ENCODE measurements around the gene ATE1. TPM values are rescaled to one million over a fixed set of nuclear protein-coding genes. Genes with fewer than 3 reads are reported as not detected.

Gene ATE1
- total RNA-seq, 1 experiment from 2014 or later: 39.2 TPM

DNA sequence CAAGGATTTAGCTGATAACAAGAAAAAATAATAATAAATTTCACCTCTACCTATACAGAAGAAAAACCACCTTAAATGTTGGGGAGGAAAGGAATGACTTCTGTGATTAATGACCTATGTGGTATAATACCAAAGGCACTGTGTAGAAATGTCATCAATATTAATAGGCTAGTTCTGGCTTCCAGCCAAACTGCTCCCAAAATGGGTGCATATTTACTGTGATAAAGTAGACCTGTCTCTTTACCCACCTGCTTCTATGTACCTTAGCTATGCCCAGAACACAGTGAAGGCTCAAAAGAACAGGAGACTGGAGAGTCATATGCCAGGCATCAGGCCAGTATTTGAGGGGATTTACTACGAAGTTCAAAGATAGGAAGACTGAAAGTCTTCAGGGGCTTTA, 76.0 kb downstream of the ATE1 start:
- DNase-seq (ENCODE audit: low read depth, low spot score) (no peak), ATAC-seq (no peak)
- RAD21 ChIA-PET (ENCODE audit: low non-redundant PET in 1 of 2, low total read pairs in 2 of 2, uncharacterized antibody in 2 of 2, unreplicated experiment in 2 of 2): no interaction called here
- CTCF ChIA-PET: no interaction called here
- Histone ChIP-seq H3K4me2 (ENCODE audit: low read length) (no peak overlapping the region), H2AFZ (ENCODE audit: low read depth, low read length, poor library complexity, severe bottlenecking) (no peak overlapping the region), H3K9me3 (ENCODE audit: control insufficient read depth in 1 of 2, insufficient read depth in 1 of 2, low read depth in 1 of 2, low read length in 2 of 2) (peaks cover 0 to 3% of the 10 kb centered on the region in 2 experiments; a peak in 2 of 4 replicates), H3K9me2 (ENCODE audit: insufficient read depth) (no peaks in the 10 kb centered on the region), H3K27ac (ENCODE audit: low read depth, low read length) (no peak overlapping the region), H4K20me1 (ENCODE audit: insufficient read depth) (no peaks in the 10 kb centered on the region), H3K9ac (ENCODE audit: low read length) (no peak overlapping the region), H3K27me3 (ENCODE audit: insufficient read depth, low read length) (no peaks in the 10 kb centered on the region), H3K4me3 (replicated peaks in 1 of 2; ENCODE audit: low read depth in 1 of 2, low read length in 2 of 2) (no peak overlapping the region), H3K4me1 (ENCODE audit: control insufficient read depth in 1 of 2, insufficient read depth in 2 of 2, low read length in 2 of 2) (no peaks in the 10 kb centered on the region), H3K79me2 (ENCODE audit: insufficient read depth, low read length) (no peaks in the 10 kb centered on the region), H3K36me3 (ENCODE audit: control insufficient read depth in 1 of 2, insufficient read depth in 2 of 2, low read length in 2 of 2) (no peaks in the 10 kb centered on the region)
- POLR2A ChIA-PET: no interaction called here
- TF ChIP-seq SRF (IDR thresholded peaks at IDR 0.05; ENCODE audit: low read depth) (no peak), EZH2 (IDR thresholded peaks at IDR 0.05) (no peak), POLR2AphosphoS5 (IDR thresholded peaks at IDR 0.05; ENCODE audit: low read depth, low read length) (no peak), EGR1 (IDR thresholded peaks at IDR 0.05; ENCODE audit: low read depth) (no peak)
- no TSS peak for BruUV-seq (replicated peaks)
- intact Hi-C loops (cut with micrococcal nuclease): no loop called here

- CTCF ChIA-PET: no interaction called here
- no peak for DNase-seq (ENCODE audit: low read depth, low spot score)
- BruUV-seq (replicated peaks): no TSS peak
- no peaks in the 10 kb centered on the region for H3K36me3 ChIP-seq (ENCODE audit: control insufficient read depth in 1 of 2, insufficient read depth in 2 of 2, low read length in 2 of 2)
- no peak for TF ChIP-seq ELF1 (IDR thresholded peaks at IDR 0.05; ENCODE audit: borderline replicate concordance, low read depth)
- TF ChIP-seq SP1 (IDR thresholded peaks at IDR 0.05; ENCODE audit: low read depth): no peak
- TF ChIP-seq, protein P1, sequence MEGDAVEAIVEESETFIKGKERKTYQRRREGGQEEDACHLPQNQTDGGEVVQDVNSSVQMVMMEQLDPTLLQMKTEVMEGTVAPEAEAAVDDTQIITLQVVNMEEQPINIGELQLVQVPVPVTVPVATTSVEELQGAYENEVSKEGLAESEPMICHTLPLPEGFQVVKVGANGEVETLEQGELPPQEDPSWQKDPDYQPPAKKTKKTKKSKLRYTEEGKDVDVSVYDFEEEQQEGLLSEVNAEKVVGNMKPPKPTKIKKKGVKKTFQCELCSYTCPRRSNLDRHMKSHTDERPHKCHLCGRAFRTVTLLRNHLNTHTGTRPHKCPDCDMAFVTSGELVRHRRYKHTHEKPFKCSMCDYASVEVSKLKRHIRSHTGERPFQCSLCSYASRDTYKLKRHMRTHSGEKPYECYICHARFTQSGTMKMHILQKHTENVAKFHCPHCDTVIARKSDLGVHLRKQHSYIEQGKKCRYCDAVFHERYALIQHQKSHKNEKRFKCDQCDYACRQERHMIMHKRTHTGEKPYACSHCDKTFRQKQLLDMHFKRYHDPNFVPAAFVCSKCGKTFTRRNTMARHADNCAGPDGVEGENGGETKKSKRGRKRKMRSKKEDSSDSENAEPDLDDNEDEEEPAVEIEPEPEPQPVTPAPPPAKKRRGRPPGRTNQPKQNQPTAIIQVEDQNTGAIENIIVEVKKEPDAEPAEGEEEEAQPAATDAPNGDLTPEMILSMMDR (IDR thresholded peaks at IDR 0.05 in 2 of 3, conservative IDR thresholded peaks at IDR 0.05 in 1 of 3; ENCODE audit: borderline replicate concordance in 1 of 3, insufficient read depth in 1 of 3, low read depth in 2 of 3, low read length in 2 of 3): no peak
- TF ChIP-seq, protein P2, sequence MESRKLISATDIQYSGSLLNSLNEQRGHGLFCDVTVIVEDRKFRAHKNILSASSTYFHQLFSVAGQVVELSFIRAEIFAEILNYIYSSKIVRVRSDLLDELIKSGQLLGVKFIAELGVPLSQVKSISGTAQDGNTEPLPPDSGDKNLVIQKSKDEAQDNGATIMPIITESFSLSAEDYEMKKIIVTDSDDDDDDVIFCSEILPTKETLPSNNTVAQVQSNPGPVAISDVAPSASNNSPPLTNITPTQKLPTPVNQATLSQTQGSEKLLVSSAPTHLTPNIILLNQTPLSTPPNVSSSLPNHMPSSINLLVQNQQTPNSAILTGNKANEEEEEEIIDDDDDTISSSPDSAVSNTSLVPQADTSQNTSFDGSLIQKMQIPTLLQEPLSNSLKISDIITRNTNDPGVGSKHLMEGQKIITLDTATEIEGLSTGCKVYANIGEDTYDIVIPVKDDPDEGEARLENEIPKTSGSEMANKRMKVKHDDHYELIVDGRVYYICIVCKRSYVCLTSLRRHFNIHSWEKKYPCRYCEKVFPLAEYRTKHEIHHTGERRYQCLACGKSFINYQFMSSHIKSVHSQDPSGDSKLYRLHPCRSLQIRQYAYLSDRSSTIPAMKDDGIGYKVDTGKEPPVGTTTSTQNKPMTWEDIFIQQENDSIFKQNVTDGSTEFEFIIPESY (IDR thresholded peaks at IDR 0.05; ENCODE audit: extremely low read depth, insufficient replicate concordance, low read length): no peak
- TF ChIP-seq SIN3A (IDR thresholded peaks at IDR 0.05; ENCODE audit: low read depth): no peak
- TF ChIP-seq TCF7L2 (IDR thresholded peaks at IDR 0.05; ENCODE audit: borderline replicate concordance, extremely low read depth, insufficient read depth, insufficient read length): no peak
- no peak for TF ChIP-seq POLR2AphosphoS5 (IDR thresholded peaks at IDR 0.05; ENCODE audit: low read depth, low read length)
- TF ChIP-seq RAD21 (IDR thresholded peaks at IDR 0.05; ENCODE audit: low read depth): no peak
- no peak for TF ChIP-seq CEBPB (IDR thresholded peaks at IDR 0.05; ENCODE audit: low read depth)
- TF ChIP-seq SRF (IDR thresholded peaks at IDR 0.05; ENCODE audit: low read depth): no peak
- no peak for TF ChIP-seq YY1 (IDR thresholded peaks at IDR 0.05; ENCODE audit: extremely low read depth, insufficient replicate concordance, low read depth, low read length)
- intact Hi-C loops (cut with micrococcal nuclease): no loop called here
- no peaks in the 10 kb centered on the region for H3K9me3 ChIP-seq (ENCODE audit: control insufficient read depth in 1 of 2, insufficient read depth in 1 of 2, low read depth in 1 of 2, low read length in 2 of 2)
- ATAC-seq: no peak
- no peak overlapping the region for H3K4me3 ChIP-seq (replicated peaks in 1 of 2; ENCODE audit: low read depth in 1 of 2, low read length in 2 of 2)
- H2AFZ ChIP-seq (ENCODE audit: low read depth, low read length, poor library complexity, severe bottlenecking): no peak overlapping the region
- no peaks in the 10 kb centered on the region for H3K4me1 ChIP-seq (ENCODE audit: control insufficient read depth in 1 of 2, insufficient read depth in 2 of 2, low read length in 2 of 2)
- RAD21 ChIA-PET (ENCODE audit: low non-redundant PET in 1 of 2, low total read pairs in 2 of 2, uncharacterized antibody in 2 of 2, unreplicated experiment in 2 of 2): no interaction called here
- no peaks in the 10 kb centered on the region for H3K27me3 ChIP-seq (ENCODE audit: insufficient read depth, low read length)
- POLR2A ChIA-PET: no interaction called here
- H3K27ac ChIP-seq (ENCODE audit: low read depth, low read length): no peak overlapping the region
- no peaks in the 10 kb centered on the region for H3K79me2 ChIP-seq (ENCODE audit: insufficient read depth, low read length)
- no peaks in the 10 kb centered on the region for H3K9me2 ChIP-seq (ENCODE audit: insufficient read depth)
- no peak overlapping the region for H3K4me2 ChIP-seq (ENCODE audit: low read length)
- no peak overlapping the region for H3K9ac ChIP-seq (ENCODE audit: low read length)
- H4K20me1 ChIP-seq (ENCODE audit: insufficient read depth): no peaks in the 10 kb centered on the region
Observed at GRCh38 chr10:121848082-121848481, 79.7 kb downstream of the ATE1 start.

Data from HCT116 (cell line).